ENCODE measurements around the gene DENND1A.
A peak's percentile ranks its signal among the peaks of the same experiment; 100 is the strongest.
"Not testable (repeated sequence)": the region's sequence is repeated elsewhere in the genome, so short reads cannot be mapped to it uniquely, and the experiment has no call there.

DENND1A gene

DNA sequence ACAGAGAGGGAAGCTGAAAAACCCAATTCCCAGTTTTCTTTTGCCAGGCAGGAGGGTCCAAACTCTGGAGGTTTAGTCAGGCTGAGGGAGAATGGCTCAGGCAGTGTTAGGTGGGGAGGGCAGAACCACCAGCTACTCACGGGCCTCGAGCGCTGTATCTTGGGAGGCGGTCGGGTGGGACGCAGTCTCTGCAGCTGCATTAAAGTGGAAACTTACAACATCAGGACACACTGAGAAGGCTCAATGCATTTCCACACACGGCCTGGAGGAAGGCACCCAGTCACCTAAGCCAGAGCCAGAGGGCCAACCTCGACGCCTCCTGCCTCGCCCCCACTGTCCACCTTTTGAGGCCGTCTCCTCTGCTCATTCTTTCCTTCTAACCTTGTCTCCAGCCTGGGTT, 518.3 kb downstream of the DENND1A start:
- no peak for DNase-seq (ENCODE audit: low spot score)

DNA sequence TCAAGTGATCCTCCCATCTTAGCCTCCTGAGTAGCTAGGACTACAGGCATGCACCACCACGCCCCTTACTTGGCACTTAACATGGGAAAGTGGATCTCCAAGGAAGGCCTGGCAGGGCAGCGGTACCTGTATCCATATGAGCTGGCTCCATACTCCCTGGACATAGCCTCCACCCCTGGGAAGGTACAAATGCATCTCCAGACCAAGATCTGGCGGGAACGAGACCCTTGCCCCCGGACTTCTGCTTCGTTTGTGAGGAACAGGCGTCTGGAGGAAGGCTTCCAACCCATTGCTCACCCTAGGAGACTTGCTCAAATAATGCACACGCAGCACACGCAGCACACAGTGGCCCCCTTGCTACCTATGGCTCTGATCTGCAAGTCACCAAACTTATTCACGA, 518.7 kb downstream of the DENND1A start:
- DNase-seq (ENCODE audit: low spot score) = no peak

DNA sequence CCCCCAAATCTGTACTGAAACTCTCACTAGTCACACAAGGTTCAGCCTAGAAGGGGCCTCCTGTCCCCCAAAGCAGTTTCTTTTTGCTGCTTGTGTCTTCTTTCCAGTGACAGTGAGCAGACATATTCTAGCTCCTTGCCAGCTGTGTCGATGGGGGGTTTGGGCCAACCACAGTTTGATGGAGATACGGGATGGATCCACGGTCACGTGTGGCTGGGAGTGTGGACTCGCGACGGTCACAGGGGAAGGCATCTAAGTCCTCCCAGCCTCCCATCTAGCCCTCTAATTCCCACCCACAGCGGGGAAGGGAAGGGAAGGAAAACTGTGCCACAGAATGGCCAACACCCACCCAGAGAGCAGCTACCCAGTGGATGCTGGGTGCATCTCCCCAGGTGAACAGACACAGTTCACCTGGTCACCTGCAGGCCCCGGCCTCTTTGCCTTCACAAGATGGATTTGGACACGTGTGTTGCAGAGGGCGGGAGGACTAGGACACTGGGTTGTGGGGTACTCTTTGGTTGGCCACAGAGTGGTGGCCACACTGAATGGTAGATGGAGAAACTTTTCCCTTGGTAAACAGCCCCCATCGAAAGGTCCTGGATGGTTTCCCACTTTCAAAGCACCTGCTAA, 519.5 kb downstream of the DENND1A start:
- DNase-seq (ENCODE audit: low spot score) = no peak

DNA sequence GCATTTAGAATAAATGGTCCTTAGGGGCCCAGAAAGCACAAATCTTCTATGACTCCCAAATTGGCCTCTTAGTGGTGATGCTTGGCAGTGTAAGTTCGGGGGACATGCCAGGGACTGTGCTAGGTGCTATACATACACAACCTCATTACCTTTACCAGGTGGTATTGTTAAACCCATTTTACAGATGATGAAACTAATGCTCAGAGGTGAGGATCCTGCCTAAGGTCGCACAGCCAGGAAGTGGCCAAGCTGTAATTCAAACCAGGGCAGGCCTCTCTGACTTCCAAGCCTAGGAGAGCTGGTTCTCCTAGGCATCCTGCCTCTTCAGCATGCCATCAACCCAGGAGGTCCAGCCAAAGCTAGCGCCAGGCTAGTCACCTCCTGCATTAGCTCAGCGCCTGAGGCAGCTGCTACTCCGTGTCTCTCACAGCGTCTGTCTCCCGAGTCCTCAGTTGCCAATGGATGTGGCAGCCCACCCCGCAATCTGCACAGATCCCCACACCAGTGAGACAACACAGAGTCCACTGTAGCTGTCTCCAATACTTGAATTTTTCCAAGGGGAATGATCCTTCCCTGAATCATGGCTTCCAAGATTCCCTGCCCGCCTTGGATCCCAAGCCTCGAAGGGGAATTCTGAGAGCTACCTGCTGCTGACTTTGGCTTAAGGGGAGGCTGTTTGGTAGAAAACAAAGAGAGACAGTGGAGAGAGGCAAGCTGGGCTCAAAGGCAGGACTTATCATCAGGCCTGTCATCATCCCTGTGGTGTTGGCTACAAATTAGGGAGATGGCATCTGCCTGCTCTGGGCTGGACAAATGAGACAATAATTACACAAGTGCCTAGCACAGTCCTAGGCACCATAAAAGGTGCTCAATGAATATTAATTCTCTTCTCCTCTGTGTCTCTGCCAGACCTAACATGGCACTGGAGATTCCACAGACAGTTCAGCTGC, 521.3 kb downstream of the DENND1A start:
- no peak for DNase-seq (ENCODE audit: low spot score)

DNA sequence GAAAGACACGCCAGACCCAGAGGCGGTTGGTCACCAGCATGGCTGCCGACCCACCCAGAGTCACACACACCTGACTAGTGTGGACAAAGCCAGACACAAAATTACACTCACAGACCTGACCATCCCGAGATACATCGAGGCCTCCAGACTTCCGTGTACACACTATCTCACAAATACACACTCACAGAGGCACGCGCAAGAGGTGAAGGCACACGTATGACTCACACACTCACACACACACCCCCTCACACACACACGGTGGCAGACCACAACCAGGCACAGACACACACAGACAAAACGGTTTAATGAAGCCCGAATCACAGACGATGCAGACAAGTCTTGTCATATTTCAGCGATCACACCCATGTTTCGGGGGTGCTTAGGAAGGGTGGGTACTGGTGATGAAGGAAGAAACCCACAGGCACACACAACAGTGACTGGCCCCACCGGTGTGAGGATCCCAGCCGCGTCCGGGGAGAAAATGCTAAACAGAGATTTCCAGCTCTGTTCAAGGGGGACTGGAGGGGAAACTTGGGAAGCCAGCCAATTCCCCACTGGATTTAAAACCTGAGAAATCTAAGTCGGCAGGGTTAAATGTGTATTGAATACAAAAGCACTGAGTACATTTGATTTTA, 522.6 kb downstream of the DENND1A start:
- no peak for DNase-seq (ENCODE audit: low spot score)

DNA sequence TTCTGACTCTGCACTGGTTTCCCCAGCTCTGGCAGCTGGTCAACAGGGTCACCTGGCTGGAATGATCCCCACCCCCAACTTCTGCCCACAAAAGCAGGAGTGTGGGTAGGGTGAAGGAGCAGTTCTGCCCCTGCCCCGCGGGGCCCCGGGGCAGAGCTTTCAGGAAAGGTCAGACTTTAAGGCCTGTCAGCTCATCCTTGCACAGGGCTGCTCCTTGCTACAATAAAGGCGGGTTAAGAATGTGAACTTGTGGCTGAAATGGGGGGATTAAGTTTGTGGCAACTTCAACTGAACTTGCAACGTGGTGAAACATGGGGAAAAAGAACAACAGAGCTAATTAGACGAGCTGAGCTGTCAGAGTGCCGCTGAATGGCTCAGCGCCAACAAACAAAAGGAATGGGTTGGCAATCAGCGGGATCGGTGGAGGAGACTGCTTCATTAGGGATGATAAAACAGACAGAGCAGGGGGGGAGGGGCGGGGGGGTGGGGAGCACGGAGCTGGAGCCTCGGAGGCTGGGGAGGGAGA, 523.2 kb downstream of the DENND1A start:
- DNase-seq (ENCODE audit: low spot score) = no peak

DNA sequence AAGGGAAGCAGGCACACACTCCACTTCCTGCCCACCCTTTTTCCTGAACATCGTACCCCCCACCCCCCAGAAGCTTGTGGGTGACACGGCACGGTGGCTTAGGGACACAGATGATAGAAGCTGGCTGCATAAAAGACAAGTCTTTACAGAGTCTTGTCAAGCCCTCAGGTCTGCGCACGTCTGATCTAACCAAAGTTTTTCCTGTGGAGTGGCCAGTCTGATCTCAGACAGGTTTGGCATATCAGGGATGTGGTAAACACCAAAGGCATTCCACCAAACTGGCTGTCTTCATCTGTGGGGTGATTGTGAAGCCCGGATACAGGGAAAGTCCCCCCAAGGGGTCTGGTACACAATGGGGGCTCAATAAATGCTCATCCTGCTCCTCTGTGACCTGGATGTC, 523.9 kb downstream of the DENND1A start:
- DNase-seq (ENCODE audit: low spot score) = no peak

DNA sequence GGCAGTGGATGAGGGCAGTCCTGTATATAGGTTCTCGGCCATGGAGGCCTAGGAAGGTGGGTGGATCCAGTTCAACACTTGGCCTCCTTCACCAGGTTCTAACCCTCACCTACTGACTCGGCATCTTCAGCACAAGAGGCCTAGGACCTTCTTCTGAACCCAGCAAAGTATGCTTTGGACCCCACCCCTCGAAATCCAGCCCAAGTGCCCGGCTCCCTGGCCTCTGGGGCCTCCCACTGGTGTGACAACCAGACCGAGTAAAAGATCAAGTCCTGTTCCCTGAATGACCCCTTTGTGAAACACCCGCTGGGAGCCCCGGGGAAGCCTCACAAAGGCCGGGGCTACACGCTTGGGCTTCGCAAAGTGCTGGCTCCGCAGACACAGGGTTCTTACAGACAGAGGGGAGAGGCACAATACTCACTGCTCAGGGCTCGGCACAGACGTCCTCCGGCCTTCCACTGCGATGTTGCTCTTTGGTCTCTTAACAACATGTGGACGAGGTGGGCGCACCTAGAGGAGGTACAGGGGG, 526.9 kb downstream of the DENND1A start:
- DNase-seq (ENCODE audit: low spot score) = no peak

DNA sequence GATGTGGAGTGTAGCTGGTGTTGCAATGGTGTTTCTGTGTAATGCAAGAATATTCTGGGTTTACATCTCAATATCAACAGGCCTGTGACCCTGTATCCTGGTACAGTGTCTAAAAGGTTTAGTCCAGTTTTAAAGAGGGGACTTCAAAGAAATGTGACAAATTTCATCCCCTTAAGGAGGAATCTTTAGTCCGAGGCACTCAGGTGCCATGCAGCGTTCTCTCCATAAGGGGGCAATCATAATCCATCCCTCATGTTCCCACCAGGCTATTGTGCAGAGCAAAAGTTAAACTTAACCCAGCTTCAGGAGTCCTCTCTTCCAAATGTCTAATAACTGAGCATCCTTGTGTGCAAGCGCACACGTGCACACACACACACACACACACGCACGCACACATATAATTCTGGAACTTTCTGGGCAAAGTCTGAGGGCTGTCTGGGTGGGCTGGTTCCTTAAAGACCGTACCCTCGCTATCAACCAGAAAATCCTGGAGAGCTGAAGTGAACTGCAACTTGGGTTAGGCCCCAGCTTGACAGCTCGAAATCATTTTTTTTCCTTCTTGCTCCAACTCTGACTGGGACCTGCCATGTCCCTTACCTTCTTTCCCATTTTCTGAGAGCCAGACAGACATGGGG, 527.9 kb downstream of the DENND1A start:
- DNase-seq (ENCODE audit: low spot score) = peak; percentile 75

DNA sequence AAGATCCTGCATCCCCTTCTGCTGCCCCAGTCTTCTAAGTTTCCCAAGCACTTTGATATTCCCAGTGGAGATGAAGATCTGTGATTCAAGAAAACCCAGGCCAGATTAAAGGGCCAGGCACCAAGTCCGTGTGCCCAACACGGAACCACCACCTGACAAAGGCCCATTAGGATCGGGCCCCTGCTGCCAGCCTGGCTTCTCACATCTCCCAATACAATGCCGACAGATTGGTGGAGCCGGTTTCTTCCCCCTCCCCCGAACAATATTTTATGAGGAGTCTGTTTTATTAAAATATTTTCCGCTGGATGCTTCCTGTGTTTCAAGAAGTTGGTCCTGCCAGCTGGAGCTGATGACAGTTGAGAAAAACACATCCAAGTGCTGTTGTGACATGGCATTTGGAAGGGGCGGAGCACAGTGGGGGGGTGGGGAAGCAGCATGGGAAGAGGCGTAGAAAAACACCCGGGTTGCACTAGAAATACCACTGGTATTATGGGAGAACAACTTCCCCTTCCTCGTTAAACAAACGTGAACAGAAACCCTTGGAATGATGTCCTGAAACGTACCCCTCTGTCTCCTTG, 528.9 kb downstream of the DENND1A start:
- DNase-seq (ENCODE audit: low spot score) = no peak

DNA sequence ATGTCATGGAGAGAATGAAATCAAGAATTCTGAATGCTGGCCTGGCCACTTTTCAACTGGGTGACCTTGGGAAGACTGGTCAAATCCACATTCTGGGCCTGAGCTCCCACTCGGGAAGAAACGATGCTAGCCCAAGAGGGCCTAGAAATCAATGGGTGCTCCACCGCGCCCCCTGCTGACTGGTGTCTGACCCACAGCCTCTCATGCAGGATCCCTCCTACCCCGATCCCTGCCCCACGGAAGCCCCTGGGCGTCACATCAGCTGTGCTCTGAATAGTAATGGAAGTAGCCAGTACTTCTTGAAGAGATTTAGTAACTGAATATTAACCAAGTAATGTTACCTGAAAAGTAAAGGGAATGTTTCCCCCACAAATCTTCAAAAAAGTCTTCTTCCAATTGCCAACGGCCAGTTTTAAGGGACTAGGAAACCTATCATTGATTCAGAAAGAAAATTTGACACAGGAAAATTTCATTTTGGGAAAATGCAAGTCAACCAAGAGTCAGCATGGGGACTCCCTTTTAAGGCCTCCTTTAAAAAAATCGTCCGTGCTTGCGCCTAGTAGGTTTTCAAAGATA, 530.0 kb downstream of the DENND1A start:
- DNase-seq (ENCODE audit: low spot score) = peak; percentile 86

DNA sequence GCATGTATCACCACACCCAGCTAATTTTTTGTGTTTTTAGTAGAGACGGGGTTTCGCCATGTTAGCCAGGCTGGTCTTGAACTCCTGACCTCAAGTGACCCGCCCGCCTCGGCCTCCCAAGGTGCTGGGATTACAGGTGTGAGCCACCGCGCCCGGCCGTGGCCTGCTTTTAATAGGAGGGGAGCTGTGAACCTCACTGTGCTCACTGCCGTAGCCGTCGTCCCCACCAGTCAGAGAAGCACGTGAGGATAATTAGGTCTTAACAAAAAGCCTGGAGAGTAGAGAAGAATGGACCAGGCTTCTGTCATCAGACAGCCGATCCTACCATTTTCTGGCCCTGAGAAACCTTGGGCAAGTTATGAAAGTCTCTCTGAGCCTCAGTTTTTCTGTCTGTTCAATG, 531.0 kb downstream of the DENND1A start:
- not testable (repeated sequence) for DNase-seq (ENCODE audit: low spot score)

DNA sequence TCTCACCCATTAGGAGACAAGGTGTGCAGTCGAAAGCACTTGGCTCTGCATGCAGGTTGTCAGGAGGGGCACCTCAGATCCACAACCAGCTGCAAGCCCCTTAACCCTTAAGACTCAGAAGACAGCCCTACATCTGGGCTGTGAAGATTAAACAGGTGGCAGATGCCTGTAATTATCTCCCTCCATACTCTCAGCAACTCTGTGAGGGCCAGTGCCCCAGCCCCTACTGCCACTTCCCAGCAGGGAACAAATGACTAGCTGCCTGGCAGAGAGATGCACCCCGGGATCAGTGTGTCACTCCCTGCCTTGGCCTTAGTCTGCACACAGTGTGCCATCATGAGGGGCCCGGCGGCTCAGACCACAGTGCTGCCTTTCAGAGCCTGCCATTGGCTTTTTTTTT, 532.0 kb downstream of the DENND1A start:
- no peak for DNase-seq (ENCODE audit: low spot score)

DNA sequence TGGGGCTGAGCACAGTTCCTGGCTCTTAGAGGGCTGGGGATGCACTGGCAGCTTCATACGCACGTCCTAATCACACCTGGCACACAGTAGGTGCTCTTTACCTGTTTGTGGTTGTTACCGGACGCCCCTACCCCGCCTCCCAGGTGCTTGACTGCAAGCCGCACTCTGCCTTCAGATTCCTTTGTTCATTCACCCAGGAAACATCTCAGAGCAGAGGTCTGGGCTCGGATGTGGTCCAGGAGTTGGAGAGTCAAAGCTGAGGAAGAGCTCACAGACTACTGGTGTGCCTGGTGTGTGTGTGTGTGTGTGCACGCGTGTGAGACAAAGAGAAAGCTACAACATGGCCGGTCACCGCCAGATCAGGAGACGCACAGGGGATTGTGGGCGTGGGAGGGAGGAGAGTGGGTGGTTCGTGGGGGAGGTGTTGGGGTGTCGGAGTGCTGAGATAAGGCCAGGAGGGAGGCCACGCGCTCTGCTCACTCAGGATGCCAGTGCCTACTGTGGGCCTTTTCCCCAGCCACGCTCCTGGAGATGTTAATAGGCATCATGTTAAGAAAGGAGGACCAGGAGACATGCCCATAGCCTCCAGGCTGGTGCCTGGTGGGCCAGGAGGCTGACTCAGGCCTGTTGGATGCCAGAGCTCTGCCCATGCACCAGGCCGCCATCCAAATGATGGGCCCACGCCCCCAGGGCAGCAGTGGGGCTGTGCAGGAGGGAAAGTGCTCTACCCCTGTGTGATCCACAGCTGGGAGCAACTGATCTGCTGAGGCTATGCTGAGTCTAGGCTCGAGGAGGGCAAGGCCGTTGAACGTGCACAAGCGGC, 534.0 kb downstream of the DENND1A start:
- DNase-seq (ENCODE audit: low spot score) = no peak

DNA sequence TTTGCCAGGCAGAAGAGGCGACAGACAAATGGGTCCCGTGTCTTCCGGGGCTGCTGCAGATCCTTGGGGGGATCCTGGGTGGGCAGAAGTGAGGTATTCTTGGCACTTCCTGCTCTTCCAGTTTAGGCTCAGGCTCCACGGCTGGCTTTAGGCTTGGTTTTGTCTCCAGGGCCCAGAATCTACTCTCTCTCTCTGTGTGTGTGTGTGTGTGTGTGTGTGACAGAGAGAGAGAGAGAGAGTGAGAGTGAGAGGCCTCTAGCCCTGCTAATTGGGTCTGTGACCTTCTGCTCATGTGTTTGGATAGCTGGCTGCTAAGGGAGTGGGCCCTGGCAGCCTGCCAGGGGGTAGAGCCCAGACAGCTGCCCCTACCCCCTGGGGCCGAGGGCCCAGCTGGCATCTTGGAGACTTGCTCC, 534.6 kb downstream of the DENND1A start:
- no peak for DNase-seq (ENCODE audit: low spot score)

DNA sequence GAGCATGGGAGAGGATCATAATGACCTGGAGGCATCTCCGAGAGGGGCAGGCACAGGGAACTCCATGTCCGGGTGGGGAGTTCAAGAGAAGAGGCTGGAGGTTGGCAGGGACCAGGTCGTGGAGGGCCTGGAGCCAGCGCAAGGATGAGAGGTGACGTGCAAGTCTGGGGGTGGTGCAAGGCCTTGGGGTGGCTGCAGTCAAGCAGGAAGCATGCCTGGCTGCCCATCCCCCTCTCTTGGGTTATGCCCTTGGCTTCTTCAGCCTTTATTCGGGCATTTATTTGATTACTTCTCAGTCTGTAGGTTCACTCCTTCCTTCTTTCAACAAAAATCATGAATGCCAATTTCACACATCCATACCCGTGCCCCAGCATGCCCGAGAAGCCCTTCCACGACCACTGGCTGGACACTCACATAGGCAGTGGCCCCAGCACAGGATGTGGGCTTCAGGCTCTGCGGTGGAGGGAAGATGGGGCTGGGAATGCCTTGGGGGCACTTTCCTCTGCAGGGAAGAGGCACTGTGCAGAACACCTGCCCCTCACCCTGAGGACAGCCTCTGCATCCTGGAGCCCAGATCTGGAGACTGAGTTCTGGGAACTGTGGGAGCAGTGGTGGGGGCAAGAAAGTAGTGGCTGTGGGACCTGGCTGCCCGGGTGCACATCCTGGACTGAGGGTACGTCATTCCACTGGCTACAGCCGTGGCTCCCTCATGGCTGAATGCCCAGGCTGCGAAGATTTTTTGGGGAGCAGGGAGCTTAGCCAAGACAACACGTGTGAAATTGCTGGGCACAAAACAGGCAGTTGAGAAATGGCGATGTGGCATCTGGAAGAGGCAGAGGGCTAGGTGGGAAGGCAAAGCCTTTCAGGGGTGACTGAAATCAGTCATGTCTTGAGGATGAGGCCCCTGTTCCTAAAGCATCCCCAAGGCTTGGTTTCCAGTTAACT, 535.4 kb downstream of the DENND1A start:
- DNase-seq (ENCODE audit: low spot score) = no peak

DNA sequence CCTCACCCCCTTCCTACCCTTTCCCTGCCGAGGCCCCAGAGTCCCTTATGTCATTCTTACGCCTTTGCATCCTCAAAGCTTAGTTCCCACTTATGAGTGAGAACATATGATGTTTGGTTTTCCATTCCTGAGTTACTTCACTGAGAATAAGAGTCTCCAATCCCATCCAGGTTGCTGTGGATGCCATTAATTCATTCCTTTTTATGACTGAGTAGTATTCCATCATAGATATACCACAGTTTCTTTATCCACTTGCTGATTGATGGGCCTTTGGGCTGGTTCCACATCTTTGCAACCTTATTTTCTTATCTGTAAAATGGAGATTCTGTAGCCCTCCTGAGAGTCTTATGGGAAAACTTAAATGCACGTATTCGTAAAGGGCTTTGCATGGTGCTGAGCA, 537.1 kb downstream of the DENND1A start:
- no peak for DNase-seq (ENCODE audit: low spot score)

DNA sequence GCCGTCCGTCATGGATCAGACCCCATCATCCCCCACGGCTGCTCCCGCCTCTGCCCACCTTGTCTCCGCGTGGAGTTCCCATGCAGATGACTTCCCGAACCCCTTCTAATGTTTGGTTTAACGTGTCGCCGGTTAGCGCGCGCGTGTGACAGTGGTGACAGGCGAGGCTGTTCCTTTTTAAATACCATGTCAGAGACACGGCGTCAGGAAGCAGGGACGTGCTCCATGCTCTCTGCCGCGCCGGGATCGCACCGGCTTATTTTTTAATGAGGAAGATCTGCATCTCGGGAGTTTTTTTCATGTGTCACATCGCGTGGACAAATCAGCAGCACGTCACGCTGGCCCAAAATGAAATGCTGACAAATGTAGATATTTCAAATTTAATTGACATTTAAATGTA, 538.0 kb downstream of the DENND1A start:
- no peak for DNase-seq (ENCODE audit: low spot score)

DNA sequence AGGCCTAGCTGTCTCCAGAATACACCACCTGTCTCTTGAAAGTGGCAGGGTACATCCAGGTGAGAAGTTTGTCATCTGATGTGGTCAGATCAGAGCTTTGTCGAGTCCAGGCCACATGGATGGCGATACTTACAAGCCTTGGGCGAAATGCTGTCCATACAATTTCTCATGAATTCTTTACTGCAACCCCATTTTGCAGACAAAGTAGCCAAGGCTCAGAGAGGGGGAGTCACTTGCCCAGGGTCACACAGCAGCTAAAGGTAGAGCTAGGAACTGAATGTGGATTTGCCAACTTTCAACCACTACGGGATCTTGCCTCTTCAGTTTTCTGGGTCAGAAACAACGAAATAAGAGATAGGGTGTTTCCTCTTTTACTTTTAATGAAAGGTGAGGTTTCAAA, 538.7 kb downstream of the DENND1A start:
- DNase-seq (ENCODE audit: low spot score) = no peak
